Activated naive CD4-positive, alpha-beta T cell (primary cell): ENCODE measurements around the gene NHLH2.

Experiments
- DNase-seq, 4 experiments: peaks; one replicate each; lab custom pipeline; 2025; lab: John Stamatoyannopoulos, UW

The NHLH2 gene

GRCh38 chr1:115802416-115802815, 38.5 kb downstream of the NHLH2 start:
- no peak for DNase-seq

GRCh38 chr1:115797486-115797885, 43.4 kb downstream of the NHLH2 start:
- DNase-seq: no peak

DNA sequence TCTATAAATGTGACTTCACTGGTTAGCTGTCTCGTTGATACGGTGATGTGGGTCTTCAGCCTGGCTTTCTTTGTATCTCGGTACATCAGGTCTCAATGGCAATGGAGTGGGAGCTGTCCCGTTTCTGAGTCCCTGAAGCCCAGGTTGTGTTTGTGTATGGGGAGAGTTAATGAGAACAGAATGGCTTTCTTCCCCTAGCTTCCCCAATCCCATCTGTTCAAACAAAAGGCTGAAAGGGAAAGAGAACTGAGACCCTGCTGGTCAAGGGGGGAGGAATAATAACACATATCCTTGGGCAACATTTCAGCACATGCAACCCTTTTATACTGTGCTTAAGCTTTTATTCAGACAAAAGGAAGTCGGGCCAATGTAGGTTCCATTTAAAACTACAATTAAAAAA, 44.0 kb downstream of the NHLH2 start:
- no peak for DNase-seq

- no peak for DNase-seq
These were observed 44.9 kb downstream of the NHLH2 start for GRCh38 chr1:115796036-115796435.

- DNase-seq: no peak
These were observed 45.8 kb downstream of the NHLH2 start for GRCh38 chr1:115794976-115795639.

DNA sequence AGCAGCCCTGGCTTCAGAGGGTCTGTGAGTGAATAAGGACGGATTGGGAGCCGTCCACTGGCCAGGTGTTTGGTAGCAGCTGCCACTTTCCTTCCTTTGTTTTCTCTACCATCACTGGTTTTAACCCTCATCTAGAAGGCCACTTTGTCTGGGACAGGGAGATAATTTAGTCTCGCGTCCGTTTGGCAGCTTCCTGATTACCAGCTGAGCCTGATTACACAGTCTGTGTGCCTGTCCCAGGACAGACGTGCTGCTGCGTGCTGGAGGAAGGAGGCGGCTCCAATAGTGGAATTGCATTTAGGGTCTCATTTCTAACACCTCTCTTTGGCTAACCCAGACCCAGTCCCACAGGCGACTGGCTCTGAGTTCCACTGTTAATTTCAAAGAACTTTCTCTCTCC, 47.8 kb downstream of the NHLH2 start:
- no peak for DNase-seq

DNA sequence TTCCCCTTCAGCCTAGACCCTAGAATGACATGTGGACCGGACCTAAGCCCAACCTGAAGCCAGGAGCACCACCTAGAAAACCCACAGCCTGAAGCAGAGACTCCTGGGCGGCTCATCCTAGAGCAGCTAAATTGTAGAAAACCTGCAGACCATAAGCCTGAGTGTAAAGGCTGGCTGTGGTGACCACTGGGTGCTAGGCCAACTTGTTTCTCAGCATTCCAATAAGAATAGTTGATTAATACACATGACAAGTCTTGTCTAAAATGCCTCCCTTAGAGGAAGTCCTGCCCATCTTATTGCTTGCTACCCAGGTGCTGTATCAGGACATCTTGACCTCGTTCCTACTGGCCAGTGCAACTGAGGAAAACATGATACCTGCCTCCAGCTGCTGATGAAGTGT, 49.1 kb downstream of the NHLH2 start:
- DNase-seq: no peak

GRCh38 chr1:115790846-115791245, 50.1 kb downstream of the NHLH2 start:
- DNase-seq: no peak

- no peak for DNase-seq
These were observed 50.6 kb downstream of the NHLH2 start for GRCh38 chr1:115790356-115790755.
